Uterus (tissue), 2 donors: ENCODE results near the gene THBS3.
"Not testable (repeated sequence)": the region's sequence is repeated elsewhere in the genome, so short reads cannot be mapped to it uniquely, and the experiment has no call there.

Experiments used
- POLR2A ChIP-seq, 2 donors: fragments of 450-650 bp; IDR thresholded peaks; one replicate each; pipeline ENCODE4 v1.6.1; 2016; ENCODE audit warnings: antibody characterized with exemption in 2 of 2, mild to moderate bottlenecking in 1 of 2, moderate library complexity in 1 of 2
- TF ChIP-seq, protein P1 (sequence below), 4 experiments: fragments of 200-600 bp in 2 of 4; fragments of 450-650 bp in 2 of 4; sonication (generic) in 2 of 4; IDR thresholded peaks; one replicate each; pipeline ENCODE4 v1.5.1; 2016 to 2019; ENCODE audit warnings: antibody characterized with exemption in 4 of 4, mild to moderate bottlenecking in 2 of 4, moderate library complexity in 1 of 4

DNA sequence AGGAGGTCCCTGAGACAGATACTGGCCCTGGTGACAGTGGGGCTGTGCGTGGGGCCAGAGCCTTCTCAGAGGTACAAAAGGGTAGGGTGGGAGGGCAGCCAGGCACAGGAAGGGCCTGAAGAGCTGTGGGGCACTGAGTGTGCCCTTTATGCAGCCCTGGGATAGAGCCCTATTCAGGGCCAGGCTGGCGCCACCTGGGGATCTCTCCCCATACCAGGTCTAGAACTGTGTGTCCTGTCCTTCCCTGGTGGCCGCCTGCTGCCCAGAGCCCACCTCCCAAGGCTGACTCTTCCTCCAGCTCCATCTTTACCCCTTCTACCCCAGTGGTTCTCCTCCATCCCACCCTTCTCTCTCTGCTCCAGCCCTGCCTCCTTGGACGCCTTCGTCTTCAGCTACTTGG lies 25.8 kb upstream of the THBS3 start:
- TF ChIP-seq, protein P1, sequence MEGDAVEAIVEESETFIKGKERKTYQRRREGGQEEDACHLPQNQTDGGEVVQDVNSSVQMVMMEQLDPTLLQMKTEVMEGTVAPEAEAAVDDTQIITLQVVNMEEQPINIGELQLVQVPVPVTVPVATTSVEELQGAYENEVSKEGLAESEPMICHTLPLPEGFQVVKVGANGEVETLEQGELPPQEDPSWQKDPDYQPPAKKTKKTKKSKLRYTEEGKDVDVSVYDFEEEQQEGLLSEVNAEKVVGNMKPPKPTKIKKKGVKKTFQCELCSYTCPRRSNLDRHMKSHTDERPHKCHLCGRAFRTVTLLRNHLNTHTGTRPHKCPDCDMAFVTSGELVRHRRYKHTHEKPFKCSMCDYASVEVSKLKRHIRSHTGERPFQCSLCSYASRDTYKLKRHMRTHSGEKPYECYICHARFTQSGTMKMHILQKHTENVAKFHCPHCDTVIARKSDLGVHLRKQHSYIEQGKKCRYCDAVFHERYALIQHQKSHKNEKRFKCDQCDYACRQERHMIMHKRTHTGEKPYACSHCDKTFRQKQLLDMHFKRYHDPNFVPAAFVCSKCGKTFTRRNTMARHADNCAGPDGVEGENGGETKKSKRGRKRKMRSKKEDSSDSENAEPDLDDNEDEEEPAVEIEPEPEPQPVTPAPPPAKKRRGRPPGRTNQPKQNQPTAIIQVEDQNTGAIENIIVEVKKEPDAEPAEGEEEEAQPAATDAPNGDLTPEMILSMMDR (IDR thresholded peaks at IDR 0.05), result not testable (repeated sequence)
- not testable (repeated sequence) for TF ChIP-seq POLR2A (IDR thresholded peaks at IDR 0.05)
